ENCODE results near the gene MCF2L. TPM values are rescaled to one million over a fixed set of nuclear protein-coding genes. Genes with fewer than 3 reads are reported as not detected.

The MCF2L gene
- polyA plus RNA-seq, 3 donors, result 34.8 to 43.4 (median 35.8) TPM

GRCh38 chr13:112942689-112943308 lies 26.2 kb upstream of the MCF2L start:
- DNase-seq, result peak; percentile 97

GRCh38 chr13:112943309-112944125 lies 25.5 kb upstream of the MCF2L start:
- DNase-seq, result peak; percentile 65

- DNase-seq, result no peak
Measured at GRCh38 chr13:112947796-112948195, 21.2 kb upstream of the MCF2L start.

- DNase-seq, result no peak
Measured at GRCh38 chr13:112951674-112952371, 17.2 kb upstream of the MCF2L start.

GRCh38 chr13:112952759-112953551 lies 16.1 kb upstream of the MCF2L start:
- DNase-seq, result no peak

GRCh38 chr13:112953591-112954487 lies 15.2 kb upstream of the MCF2L start:
- DNase-seq, result no peak

GRCh38 chr13:112954488-112955270 lies 14.3 kb upstream of the MCF2L start:
- no peak for DNase-seq

- no peak for DNase-seq
Measured at GRCh38 chr13:112955271-112955937, 13.6 kb upstream of the MCF2L start.

GRCh38 chr13:112955956-112956355 lies 13.1 kb upstream of the MCF2L start:
- DNase-seq, result no peak

GRCh38 chr13:112956571-112957294 lies 12.3 kb upstream of the MCF2L start:
- no peak for DNase-seq

GRCh38 chr13:112957295-112957677 lies 11.7 kb upstream of the MCF2L start:
- DNase-seq, result no peak

GRCh38 chr13:112958127-112958989 lies 10.7 kb upstream of the MCF2L start:
- DNase-seq, result no peak

GRCh38 chr13:112959206-112959605 lies 9.8 kb upstream of the MCF2L start:
- DNase-seq, result no peak

- no peak for DNase-seq
Measured at GRCh38 chr13:112959701-112960542, 9.1 kb upstream of the MCF2L start.

- DNase-seq, result no peak
Measured at GRCh38 chr13:112960706-112961105, 8.3 kb upstream of the MCF2L start.

GRCh38 chr13:112961457-112962369 lies 7.3 kb upstream of the MCF2L start:
- DNase-seq, result no peak

Data from renal pelvis (tissue), 4 donors.